Neutrophil (primary cell): ENCODE measurements around the gene ABCA13.
A peak's percentile ranks its signal among the peaks of the same experiment; 100 is the strongest.

Experiments used
- H3K27ac ChIP-seq: fragments of 200-600 bp; sonication (generic); 2 replicates; pipeline ENCODE4 v1.5.1; 2016; ENCODE audit warnings: mild to moderate bottlenecking, moderate library complexity
- H3K27me3 ChIP-seq: fragments of 200-600 bp; sonication (generic); 2 replicates; pipeline ENCODE4 v1.6.0; 2016; ENCODE audit warnings: mild to moderate bottlenecking
- H3K36me3 ChIP-seq: fragments of 200-600 bp; sonication (generic); 2 replicates; pipeline ENCODE4 v1.5.1; 2017
- H3K4me1 ChIP-seq, 2 experiments: fragments of 200-600 bp in 1 of 2; sonication (generic) in 1 of 2; 1 replicate in 1 of 2; 2 replicates in 1 of 2; pipeline versions ENCODE4 v1.5.1 to v1.6.1; 2013 to 2016; ENCODE audit warnings: low read depth in 1 of 2, low read length in 1 of 2, mild to moderate bottlenecking in 1 of 2, moderate library complexity in 1 of 2; ENCODE audit not compliant: control insufficient read depth in 1 of 2, insufficient read depth in 1 of 2
- H3K4me3 ChIP-seq, 2 experiments: fragments of 200-600 bp in 1 of 2; sonication (generic) in 1 of 2; 1 replicate in 1 of 2; 2 replicates in 1 of 2; pipeline ENCODE4 v1.5.1; 2013 to 2016; ENCODE audit warnings: low read depth in 1 of 2, low read length in 1 of 2, mild to moderate bottlenecking in 1 of 2, moderate library complexity in 1 of 2
- H3K9me3 ChIP-seq: fragments of 200-600 bp; sonication (generic); 2 replicates; pipeline ENCODE4 v1.5.1; 2016
- TF ChIP-seq, protein P1 (sequence below): fragments of 200-600 bp; sonication (generic); IDR thresholded peaks from 2 replicates; pipeline ENCODE4 v1.5.1; 2016; ENCODE audit warnings: antibody characterized with exemption

The ABCA13 gene

GRCh38 chr7:48505466-48505865 lies 334.2 kb downstream of the ABCA13 start:
- Histone ChIP-seq H3K9me3 (no peaks in the 10 kb centered on the region), H3K4me1 (no peaks in the 10 kb centered on the region), H3K27me3 (no peaks in the 10 kb centered on the region), H3K27ac (no peak overlapping the region), H3K36me3 (peaks cover 97% of the 10 kb centered on the region), H3K4me3 (no peak overlapping the region)
- TF ChIP-seq, protein P1, sequence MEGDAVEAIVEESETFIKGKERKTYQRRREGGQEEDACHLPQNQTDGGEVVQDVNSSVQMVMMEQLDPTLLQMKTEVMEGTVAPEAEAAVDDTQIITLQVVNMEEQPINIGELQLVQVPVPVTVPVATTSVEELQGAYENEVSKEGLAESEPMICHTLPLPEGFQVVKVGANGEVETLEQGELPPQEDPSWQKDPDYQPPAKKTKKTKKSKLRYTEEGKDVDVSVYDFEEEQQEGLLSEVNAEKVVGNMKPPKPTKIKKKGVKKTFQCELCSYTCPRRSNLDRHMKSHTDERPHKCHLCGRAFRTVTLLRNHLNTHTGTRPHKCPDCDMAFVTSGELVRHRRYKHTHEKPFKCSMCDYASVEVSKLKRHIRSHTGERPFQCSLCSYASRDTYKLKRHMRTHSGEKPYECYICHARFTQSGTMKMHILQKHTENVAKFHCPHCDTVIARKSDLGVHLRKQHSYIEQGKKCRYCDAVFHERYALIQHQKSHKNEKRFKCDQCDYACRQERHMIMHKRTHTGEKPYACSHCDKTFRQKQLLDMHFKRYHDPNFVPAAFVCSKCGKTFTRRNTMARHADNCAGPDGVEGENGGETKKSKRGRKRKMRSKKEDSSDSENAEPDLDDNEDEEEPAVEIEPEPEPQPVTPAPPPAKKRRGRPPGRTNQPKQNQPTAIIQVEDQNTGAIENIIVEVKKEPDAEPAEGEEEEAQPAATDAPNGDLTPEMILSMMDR, result no peak

DNA sequence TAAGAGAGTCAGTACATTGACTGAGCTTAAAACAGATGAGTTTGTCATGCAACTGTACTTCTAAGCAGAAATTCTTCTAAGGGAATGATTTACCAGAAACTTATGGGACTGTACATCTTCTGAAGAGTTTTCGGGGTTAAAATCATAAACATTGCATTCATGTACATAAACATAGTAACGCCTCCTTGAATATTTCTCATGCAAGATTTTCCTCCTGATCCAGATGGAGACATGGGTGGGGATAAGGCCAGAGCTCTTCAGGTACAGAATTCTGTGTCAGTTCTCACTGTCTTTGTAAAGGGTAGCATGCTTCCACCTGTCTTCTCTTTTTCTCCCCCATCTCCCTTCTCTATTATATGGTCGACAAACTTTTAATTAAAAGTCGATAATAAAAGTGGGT lies 335.3 kb downstream of the ABCA13 start:
- TF ChIP-seq, protein P1, result no peak
- H3K9me3 ChIP-seq, result no peaks in the 10 kb centered on the region

GRCh38 chr7:48511080-48511479 lies 339.8 kb downstream of the ABCA13 start:
- H3K36me3 ChIP-seq, result peaks cover 80% of the 10 kb centered on the region
- no peaks in the 10 kb centered on the region for H3K9me3 ChIP-seq
- H3K4me1 ChIP-seq, result peaks cover 6 to 8% of the 10 kb centered on the region in 2 experiments
- H3K27ac ChIP-seq, result no peak overlapping the region
- H3K4me3 ChIP-seq, result no peak overlapping the region
- H3K27me3 ChIP-seq, result no peaks in the 10 kb centered on the region
- TF ChIP-seq, protein P1, result no peak

More for the DNA sequence above, 335.3 kb downstream of the ABCA13 start:
- no peaks in the 10 kb centered on the region for H3K4me1 ChIP-seq
- H3K27me3 ChIP-seq, result no peaks in the 10 kb centered on the region
- no peak overlapping the region for H3K4me3 ChIP-seq
- H3K27ac ChIP-seq, result no peak overlapping the region
- H3K36me3 ChIP-seq, result peaks cover 98% of the 10 kb centered on the region

DNA sequence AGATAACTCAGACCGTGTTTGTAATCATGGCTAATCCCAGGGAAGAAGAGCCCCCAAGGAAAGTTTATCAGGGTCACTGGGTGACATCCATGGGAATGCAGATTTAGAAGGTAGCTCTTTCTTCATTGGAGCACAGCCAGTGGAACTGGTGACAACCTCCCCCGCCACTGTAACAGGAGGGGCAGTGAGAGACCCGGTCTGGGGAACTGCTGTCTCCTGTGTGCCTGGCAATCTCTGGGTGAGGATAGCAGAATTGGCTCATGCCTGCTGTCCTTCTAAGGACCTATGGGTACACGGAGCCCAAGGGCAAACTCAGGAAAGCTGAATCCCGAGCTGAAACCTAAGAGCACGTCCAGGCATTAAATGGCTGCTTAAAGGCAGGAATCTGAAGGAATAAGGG lies 341.6 kb downstream of the ABCA13 start:
- no peaks in the 10 kb centered on the region for H3K9me3 ChIP-seq
- no peak overlapping the region for H3K4me3 ChIP-seq
- H3K36me3 ChIP-seq, result peaks cover 80% of the 10 kb centered on the region
- H3K4me1 ChIP-seq, result peaks cover 6 to 8% of the 10 kb centered on the region in 2 experiments
- no peaks in the 10 kb centered on the region for H3K27me3 ChIP-seq
- H3K27ac ChIP-seq, result no peak overlapping the region
- TF ChIP-seq, protein P1, result no peak

DNA sequence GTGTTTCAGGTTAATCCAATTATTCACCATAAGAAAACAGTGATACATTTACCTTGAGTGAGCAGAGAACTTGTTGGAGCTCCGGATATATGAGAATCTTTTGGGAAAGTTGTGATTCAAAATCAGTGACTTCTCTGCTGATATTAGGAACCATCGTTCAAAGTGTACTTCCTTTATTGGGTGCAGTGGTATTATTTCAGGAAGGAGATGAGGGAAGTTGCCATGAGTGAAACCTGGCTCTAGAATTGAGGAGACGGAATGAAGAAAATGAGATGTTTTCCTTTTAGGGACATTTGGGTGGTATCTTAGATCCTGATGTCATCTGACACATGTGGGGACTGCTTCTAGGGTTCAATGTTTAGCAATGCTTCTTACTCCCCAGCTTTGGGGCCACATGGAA lies 343.9 kb downstream of the ABCA13 start:
- H3K4me3 ChIP-seq, result no peak overlapping the region
- H3K4me1 ChIP-seq, result peaks cover 6 to 8% of the 10 kb centered on the region in 2 experiments
- H3K36me3 ChIP-seq, result peaks cover 78% of the 10 kb centered on the region
- H3K9me3 ChIP-seq, result no peaks in the 10 kb centered on the region
- TF ChIP-seq, protein P1, result no peak
- peak overlapping the region; percentile 59 for H3K27ac ChIP-seq
- H3K27me3 ChIP-seq, result no peaks in the 10 kb centered on the region

DNA sequence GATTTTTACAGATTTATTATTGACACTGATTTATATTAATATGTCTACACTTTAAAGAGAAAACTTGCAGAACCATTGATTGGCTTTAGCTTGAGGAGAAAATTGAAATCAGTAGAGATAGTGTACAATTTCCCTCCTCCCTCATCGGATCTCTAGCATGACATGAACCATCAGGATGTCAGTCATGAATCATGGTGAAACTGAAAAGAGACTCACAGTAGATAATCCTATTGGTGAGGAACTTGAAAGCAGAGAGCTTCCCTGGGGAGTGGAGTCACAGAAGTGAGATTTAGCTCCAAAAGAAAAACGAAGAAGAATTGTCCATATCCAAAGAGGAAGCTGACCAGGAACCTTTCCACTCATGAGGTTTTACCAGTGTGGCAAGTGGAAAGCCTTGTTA lies 346.8 kb downstream of the ABCA13 start:
- H3K27me3 ChIP-seq, result no peaks in the 10 kb centered on the region
- no peak overlapping the region for H3K27ac ChIP-seq
- TF ChIP-seq, protein P1, result no peak
- peaks cover 6 to 8% of the 10 kb centered on the region in 2 experiments for H3K4me1 ChIP-seq
- no peak overlapping the region for H3K4me3 ChIP-seq
- peaks cover 80% of the 10 kb centered on the region for H3K36me3 ChIP-seq
- no peaks in the 10 kb centered on the region for H3K9me3 ChIP-seq
